MM.1S (cell line): Measurements from ENCODE around the gene SYT17.

Experiments
- DNase-seq: peaks from one replicate; pipeline ENCODE4 v3.0.0-alpha.2; 2015
- H2AFZ ChIP-seq: fragments of 300-600 bp; sonication (generic); 2 replicates; pipeline ENCODE4 v1.6.0; 2016; ENCODE audit warnings: antibody characterized with exemption, low read length
- H3F3A ChIP-seq: fragments of 300-600 bp; sonication (generic); 2 replicates; pipeline ENCODE4 v1.6.1; 2016; ENCODE audit warnings: mild to moderate bottlenecking, antibody characterized with exemption, low read length, moderate library complexity, mixed read lengths; ENCODE audit not compliant: insufficient read depth
- H3K27ac ChIP-seq: fragments of 300-600 bp; sonication (generic); 2 replicates; pipeline ENCODE4 v1.5.1; 2016; ENCODE audit warnings: mild to moderate bottlenecking, low read length
- H3K27me3 ChIP-seq: fragments of 300-600 bp; sonication (generic); replicated peaks from 2 replicates; pipeline ENCODE4 v1.6.0; 2016; ENCODE audit warnings: low read length; ENCODE audit not compliant: insufficient read depth
- H3K36me3 ChIP-seq: fragments of 300-600 bp; sonication (generic); replicated peaks from 2 replicates; pipeline ENCODE4 v1.6.1; 2016; ENCODE audit warnings: mild to moderate bottlenecking, low read length, mixed read lengths; ENCODE audit not compliant: insufficient read depth
- H3K4me1 ChIP-seq: fragments of 300-600 bp; sonication (generic); 2 replicates; pipeline ENCODE4 v1.6.1; 2016; ENCODE audit warnings: low read length, mixed read lengths
- H3K4me2 ChIP-seq: fragments of 300-600 bp; sonication (generic); 2 replicates; pipeline ENCODE4 v1.6.0; 2016; ENCODE audit warnings: low read depth, low read length
- H3K4me3 ChIP-seq: fragments of 300-600 bp; sonication (generic); 2 replicates; pipeline ENCODE4 v1.5.1; 2016; ENCODE audit warnings: low read length, mixed read lengths
- H3K79me2 ChIP-seq: fragments of 300-600 bp; sonication (generic); 2 replicates; pipeline ENCODE4 v1.6.1; 2016; ENCODE audit warnings: mixed run types, low read length, mixed read lengths
- H3K9ac ChIP-seq: fragments of 300-600 bp; sonication (generic); 2 replicates; pipeline ENCODE4 v1.6.1; 2016; ENCODE audit warnings: low read length, mixed read lengths
- H3K9me2 ChIP-seq: fragments of 300-600 bp; sonication (generic); replicated peaks from 2 replicates; pipeline ENCODE4 v1.6.1; 2016; ENCODE audit warnings: mild to moderate bottlenecking, low read length, mixed read lengths; ENCODE audit not compliant: insufficient read depth
- H3K9me3 ChIP-seq: fragments of 300-600 bp; sonication (generic); replicated peaks from 2 replicates; pipeline ENCODE4 v1.6.1; 2016; ENCODE audit warnings: mild to moderate bottlenecking, low read length, mixed read lengths; ENCODE audit not compliant: insufficient read depth
- H4K20me1 ChIP-seq: fragments of 300-600 bp; sonication (generic); 2 replicates; pipeline ENCODE4 v1.6.1; 2016; ENCODE audit warnings: mild to moderate bottlenecking, low read length, moderate library complexity, mixed read lengths; ENCODE audit not compliant: insufficient read depth
- CTCF ChIP-seq: fragments of 300-600 bp; sonication (generic); IDR thresholded peaks from 2 replicates; pipeline ENCODE4 v1.5.1; 2016; ENCODE audit warnings: antibody characterized with exemption, low read length, mixed read lengths
- EZH2 ChIP-seq: fragments of 300-600 bp; sonication (generic); optimal IDR thresholded peaks from 2 replicates; pipeline ENCODE3; 2017; ENCODE audit warnings: low read depth, mild to moderate bottlenecking, antibody characterized with exemption, low read length, mixed read lengths
- EZH2phosphoT487 ChIP-seq: fragments of 300-600 bp; sonication (generic); IDR thresholded peaks from 2 replicates; pipeline ENCODE4 v1.6.1; 2018; ENCODE audit warnings: antibody characterized with exemption, low read length

Gene SYT17

GRCh38 chr16:19179546-19180490, 11.8 kb downstream of the SYT17 start:
- Histone ChIP-seq H2AFZ (no peak overlapping the region), H3K4me2 (no peak overlapping the region), H3K9me2 (no peaks in the 10 kb centered on the region), H3K79me2 (no peaks in the 10 kb centered on the region), H3F3A (no peaks in the 10 kb centered on the region), H3K36me3 (no peaks in the 10 kb centered on the region), H3K4me3 (no peak overlapping the region), H3K27me3 (no peaks in the 10 kb centered on the region; the same call in 1 of the 2 replicates), H3K27ac (no peak overlapping the region), H3K9ac (no peak overlapping the region), H3K4me1 (no peaks in the 10 kb centered on the region), H4K20me1 (no peaks in the 10 kb centered on the region), H3K9me3 (no peaks in the 10 kb centered on the region)
- TF ChIP-seq CTCF (peak; percentile 41), EZH2phosphoT487 (no peak)
- no peak for DNase-seq

- Histone ChIP-seq H3K4me1 (no peaks in the 10 kb centered on the region), H3K9ac (no peak overlapping the region), H3K9me2 (no peaks in the 10 kb centered on the region), H3F3A (no peaks in the 10 kb centered on the region), H3K4me3 (no peak overlapping the region), H3K27ac (no peak overlapping the region), H3K36me3 (no peaks in the 10 kb centered on the region), H4K20me1 (no peaks in the 10 kb centered on the region), H2AFZ (no peak overlapping the region), H3K79me2 (no peaks in the 10 kb centered on the region), H3K4me2 (no peak overlapping the region), H3K9me3 (no peaks in the 10 kb centered on the region), H3K27me3 (no peaks in the 10 kb centered on the region; the same call in 1 of the 2 replicates)
- no peak for DNase-seq
- no peak for TF ChIP-seq EZH2
- TF ChIP-seq CTCF: no peak
- no peak for TF ChIP-seq EZH2phosphoT487
These were observed 12.7 kb downstream of the SYT17 start for GRCh38 chr16:19180741-19181140.

- no peaks in the 10 kb centered on the region; the same call in 1 of the 2 replicates for H3K27me3 ChIP-seq
- H3K4me1 ChIP-seq: no peaks in the 10 kb centered on the region
- H4K20me1 ChIP-seq: no peaks in the 10 kb centered on the region
- H3K27ac ChIP-seq: no peak overlapping the region
- no peak overlapping the region for H3K4me3 ChIP-seq
- H3K36me3 ChIP-seq: no peaks in the 10 kb centered on the region
- H3K9ac ChIP-seq: no peak overlapping the region
- H3F3A ChIP-seq: no peaks in the 10 kb centered on the region
- H2AFZ ChIP-seq: no peak overlapping the region
- H3K79me2 ChIP-seq: no peaks in the 10 kb centered on the region
- no peak for TF ChIP-seq EZH2
- TF ChIP-seq CTCF: no peak
- TF ChIP-seq EZH2phosphoT487: no peak
- no peak for DNase-seq
- no peaks in the 10 kb centered on the region for H3K9me3 ChIP-seq
- no peak overlapping the region for H3K4me2 ChIP-seq
- H3K9me2 ChIP-seq: no peaks in the 10 kb centered on the region
These were observed 14.4 kb downstream of the SYT17 start for GRCh38 chr16:19182481-19182880.
